Stimulated activated naive CD8-positive, alpha-beta T cell treated with anti-CD3 and anti-CD28 coated beads, Interleukin-15, amount 100 ng/mL, for 72 hours (primary cell): ENCODE results near the gene NLRP3.
"Not testable (repeated sequence)": the region's sequence is repeated elsewhere in the genome, so short reads cannot be mapped to it uniquely, and the experiment has no call there.

Experiments
- ATAC-seq: fragments of 150-1000 bp; cut with Tn5 transposase; 2 replicates; pipeline ENCODE4 v1.10.0; 2021; ENCODE audit warnings: mild to moderate bottlenecking, moderate library complexity
- DNase-seq, 2 donors: peaks; one replicate each; pipeline ENCODE4 v3.0.0; 2021 to 2022
- H3K27ac Mint-ChIP-seq, 2 donors: one replicate each; pipeline ENCODE4 v1.8.0; 2022; ENCODE audit warnings: mild to moderate bottlenecking in 2 of 2, mixed read lengths in 2 of 2, moderate library complexity in 2 of 2
- H3K27me3 Mint-ChIP-seq: one replicate; pipeline ENCODE4 v1.8.0; 2022; ENCODE audit warnings: mixed read lengths
- H3K4me1 Mint-ChIP-seq: one replicate; pipeline ENCODE4 v1.8.0; 2022; ENCODE audit warnings: mild to moderate bottlenecking, mixed read lengths
- H3K4me3 Mint-ChIP-seq, 2 donors: one replicate each; pipeline ENCODE4 v1.8.0; 2022; ENCODE audit warnings: mild to moderate bottlenecking in 2 of 2, mixed read lengths in 2 of 2, moderate library complexity in 1 of 2
- H3K9me3 Mint-ChIP-seq, 2 donors: one replicate each; pipeline ENCODE4 v1.8.0; 2022; ENCODE audit warnings: mixed read lengths in 2 of 2

The NLRP3 gene

GRCh38 chr1:247415423-247416361, at the start of gene NLRP3:
TSS of gene NLRP3 (plus strand) at chr1:247416173. CDS start at chr1:247418801, 2,628 bp downstream.
- peak; percentile 22 to 43 for DNase-seq
- H3K27me3 Mint-ChIP-seq = no peaks in the 10 kb centered on the region
- H3K27ac Mint-ChIP-seq = peak within 1 kb of the TSS; percentile 24 to 55
- H3K4me1 Mint-ChIP-seq = peaks cover 55% of the 10 kb centered on the region
- peak within 1 kb of the TSS; percentile 79 to 82 for H3K4me3 Mint-ChIP-seq
- no peaks in the 10 kb centered on the region for H3K9me3 Mint-ChIP-seq
- peak; percentile 87 for ATAC-seq

GRCh38 chr1:247366345-247366744, 49.6 kb upstream of the NLRP3 start:
- ATAC-seq, DNase-seq, H3K4me1 Mint-ChIP-seq, H3K27ac Mint-ChIP-seq, H3K9me3 Mint-ChIP-seq, H3K4me3 Mint-ChIP-seq: not testable (repeated sequence)
- peaks cover 54% of the 10 kb centered on the region for H3K27me3 Mint-ChIP-seq

GRCh38 chr1:247366926-247367645, 48.9 kb upstream of the NLRP3 start:
- no peak for ATAC-seq
- no peak overlapping the region for H3K4me3 Mint-ChIP-seq
- no peak overlapping the region for H3K27ac Mint-ChIP-seq
- DNase-seq = no peak
- peaks cover 0 to 4% of the 10 kb centered on the region in 2 donors for H3K9me3 Mint-ChIP-seq
- H3K4me1 Mint-ChIP-seq = no peaks in the 10 kb centered on the region
- H3K27me3 Mint-ChIP-seq = peaks cover 51% of the 10 kb centered on the region

- DNase-seq (no peak), ATAC-seq (no peak)
- Mint-ChIP-seq H3K27ac (no peak overlapping the region), H3K4me1 (no peaks in the 10 kb centered on the region), H3K27me3 (peaks cover 51% of the 10 kb centered on the region), H3K9me3 (peaks cover 0 to 4% of the 10 kb centered on the region in 2 donors), H3K4me3 (no peak overlapping the region)
Measured at GRCh38 chr1:247367786-247368422, 48.1 kb upstream of the NLRP3 start.

GRCh38 chr1:247368490-247369145, 47.4 kb upstream of the NLRP3 start:
- Mint-ChIP-seq H3K9me3 (peaks cover 0 to 4% of the 10 kb centered on the region in 2 donors), H3K27me3 (peaks cover 43% of the 10 kb centered on the region), H3K4me3 (no peak overlapping the region), H3K27ac (no peak overlapping the region), H3K4me1 (no peaks in the 10 kb centered on the region)
- no peak for ATAC-seq
- DNase-seq = no peak

GRCh38 chr1:247370786-247371732, 44.9 kb upstream of the NLRP3 start:
- Mint-ChIP-seq H3K27me3 (peaks cover 26% of the 10 kb centered on the region), H3K4me3 (no peak overlapping the region), H3K27ac (no peak overlapping the region), H3K4me1 (no peaks in the 10 kb centered on the region), H3K9me3 (no peaks in the 10 kb centered on the region)
- no peak for DNase-seq
- no peak for ATAC-seq

GRCh38 chr1:247371801-247372259, 44.1 kb upstream of the NLRP3 start:
- Mint-ChIP-seq H3K9me3 (no peaks in the 10 kb centered on the region), H3K27me3 (peaks cover 18% of the 10 kb centered on the region), H3K4me3 (no peak overlapping the region), H3K27ac (no peak overlapping the region), H3K4me1 (no peaks in the 10 kb centered on the region)
- ATAC-seq = no peak
- no peak for DNase-seq

- DNase-seq (peak; percentile 48 to 65), ATAC-seq (peak; percentile 89)
- Mint-ChIP-seq H3K27ac (no peak overlapping the region), H3K4me3 (peak overlapping the region; percentile 21 to 58), H3K9me3 (no peaks in the 10 kb centered on the region), H3K4me1 (no peaks in the 10 kb centered on the region), H3K27me3 (peaks cover 6% of the 10 kb centered on the region)
Measured at GRCh38 chr1:247373721-247374141, 42.2 kb upstream of the NLRP3 start.

- not testable (repeated sequence) for ATAC-seq, H3K9me3 Mint-ChIP-seq, DNase-seq, H3K27me3 Mint-ChIP-seq, H3K4me3 Mint-ChIP-seq, H3K4me1 Mint-ChIP-seq, H3K27ac Mint-ChIP-seq
Measured at GRCh38 chr1:247374651-247375334, 41.2 kb upstream of the NLRP3 start.

GRCh38 chr1:247375747-247376146, 40.2 kb upstream of the NLRP3 start:
- no peak overlapping the region for H3K4me3 Mint-ChIP-seq
- no peaks in the 10 kb centered on the region for H3K4me1 Mint-ChIP-seq
- ATAC-seq (no peak), DNase-seq (no peak)
- H3K27ac Mint-ChIP-seq = no peak overlapping the region
- H3K27me3 Mint-ChIP-seq = no peaks in the 10 kb centered on the region
- no peaks in the 10 kb centered on the region for H3K9me3 Mint-ChIP-seq

GRCh38 chr1:247376659-247377058, 39.3 kb upstream of the NLRP3 start:
- no peak for DNase-seq
- no peaks in the 10 kb centered on the region for H3K9me3 Mint-ChIP-seq
- no peaks in the 10 kb centered on the region for H3K4me1 Mint-ChIP-seq
- ATAC-seq = no peak
- H3K27me3 Mint-ChIP-seq = no peaks in the 10 kb centered on the region
- H3K27ac Mint-ChIP-seq = no peak overlapping the region
- no peak overlapping the region for H3K4me3 Mint-ChIP-seq

- H3K4me1 Mint-ChIP-seq, H3K9me3 Mint-ChIP-seq, H3K27me3 Mint-ChIP-seq, ATAC-seq, DNase-seq, H3K4me3 Mint-ChIP-seq, H3K27ac Mint-ChIP-seq: not testable (repeated sequence)
Measured at GRCh38 chr1:247377656-247378055, 38.3 kb upstream of the NLRP3 start.

- no peaks in the 10 kb centered on the region for H3K4me1 Mint-ChIP-seq
- H3K4me3 Mint-ChIP-seq = no peak overlapping the region
- peaks cover 2% of the 10 kb centered on the region in 2 donors for H3K9me3 Mint-ChIP-seq
- ATAC-seq (no peak), DNase-seq (no peak)
- H3K27ac Mint-ChIP-seq = no peak overlapping the region
- H3K27me3 Mint-ChIP-seq = no peaks in the 10 kb centered on the region
Measured at GRCh38 chr1:247378334-247379073, 37.5 kb upstream of the NLRP3 start.
